Panc1 (cell line): Measurements from ENCODE around the gene SNPH. TPM values are rescaled to one million over a fixed set of nuclear protein-coding genes. Genes with fewer than 3 reads are reported as not detected.

Experiments
- ATAC-seq: fragments of 200-7000 bp; cut with Tn5 transposase; 2 replicates; pipeline ENCODE4 v1.9.1; 2020; ENCODE audit warnings: mild to moderate bottlenecking, moderate library complexity
- BruUV-seq: library from RNA; stranded (reverse); fragments of 400-500 nt; replicated peaks from 2 replicates; lab custom pipeline; 2021; lab: Mats Ljungman, UMichigan
- CTCF ChIA-PET: fragments of 300-600 bp; sonication (Branson Sonifier 250); formaldehyde crosslinking; loops from one replicate; lab custom pipeline; 2022; ENCODE audit warnings: antibody characterized with exemption; lab: Charles Lee
- POLR2A ChIA-PET: fragments of 300-600 bp; sonication (Branson Sonifier 250); formaldehyde crosslinking; loops from one replicate; lab custom pipeline; 2022; ENCODE audit warnings: antibody characterized with exemption; lab: Charles Lee
- DNase-seq: peaks from one replicate; pipeline ENCODE4 v3.0.0-alpha.2; 2010; ENCODE audit warnings: low read depth, low spot score
- H3K27ac ChIP-seq: 2 replicates; pipeline ENCODE4 v1.5.1; 2011; ENCODE audit warnings: mild to moderate bottlenecking, low read length, inconsistent platforms
- H3K27me3 ChIP-seq: fragments of 200-500 bp; sonication (Bioruptor generic); 2 replicates; pipeline ENCODE4 v1.6.0; 2014; ENCODE audit warnings: low read length, inconsistent platforms; ENCODE audit not compliant: control insufficient read depth, insufficient read depth
- H3K36me3 ChIP-seq: fragments of 200-500 bp; sonication (Bioruptor generic); 2 replicates; pipeline ENCODE4 v1.5.1; 2014; ENCODE audit warnings: inconsistent platforms, mild to moderate bottlenecking, low read length, moderate library complexity; ENCODE audit not compliant: control insufficient read depth, insufficient read depth
- H3K4me1 ChIP-seq: 2 replicates; pipeline ENCODE4 v1.5.1; 2011; ENCODE audit warnings: inconsistent platforms, mild to moderate bottlenecking, low read length, moderate library complexity; ENCODE audit not compliant: control insufficient read depth, insufficient read depth
- H3K4me3 ChIP-seq, 2 experiments: 2 replicates each; pipeline ENCODE4 v1.5.1; 2011 to 2012; ENCODE audit warnings: low read depth in 2 of 2, low read length in 2 of 2, mild to moderate bottlenecking in 2 of 2, inconsistent platforms in 1 of 2, moderate library complexity in 1 of 2
- H3K9me3 ChIP-seq: fragments of 200-500 bp; sonication (Bioruptor generic); 2 replicates; pipeline ENCODE4 v1.5.1; 2014; ENCODE audit warnings: low read depth, mild to moderate bottlenecking, inconsistent platforms, low read length, moderate library complexity; ENCODE audit not compliant: control insufficient read depth, insufficient read depth
- CTCF ChIP-seq: fragments of 450-650 bp; IDR thresholded peaks from 2 replicates; pipeline ENCODE4 v1.5.1; 2017; ENCODE audit warnings: mild to moderate bottlenecking
- POLR2AphosphoS5 ChIP-seq: IDR thresholded peaks from 2 replicates; pipeline ENCODE4 v1.6.1; 2012; ENCODE audit warnings: mild to moderate bottlenecking, low read depth, low read length, moderate library complexity
- REST ChIP-seq, 2 experiments: IDR thresholded peaks; 2 replicates each; pipeline ENCODE4 v1.6.1; 2011 to 2012; ENCODE audit warnings: low read depth in 2 of 2, control low read depth in 1 of 2, low read length in 1 of 2, mild to moderate bottlenecking in 1 of 2, moderate library complexity in 1 of 2; ENCODE audit not compliant: insufficient read depth in 1 of 2
- SIN3A ChIP-seq: IDR thresholded peaks from 2 replicates; pipeline ENCODE4 v1.6.1; 2012; ENCODE audit warnings: low read depth, mild to moderate bottlenecking, low read length, moderate library complexity, borderline replicate concordance; ENCODE audit not compliant: insufficient read depth
- TCF7L2 ChIP-seq: IDR thresholded peaks from 2 replicates; pipeline ENCODE4 v1.6.1; 2011; ENCODE audit warnings: mild to moderate bottlenecking, low read depth, low read length, inconsistent platforms
- in situ Hi-C: cut with HindIII; loops from 2 replicates; pipeline ENCODE4 v1.10.0; 2016; ENCODE audit warnings: low sequenced_read_pairs, low pct_unique_long_range_greater_than_20kb
- intact Hi-C: fragments of 100-400 bp; cut with micrococcal nuclease; formaldehyde crosslinking; loops from one replicate; pipeline ENCODE4 v1.10.0; 2022; ENCODE audit not compliant: unreplicated experiment
- total RNA-seq: library from RNA; stranded (reverse); gene quantifications from one replicate; pipeline ENCODE4 v1.2.1, GENCODE V29; 2021; ENCODE audit not compliant: unreplicated experiment

Gene SNPH
- total RNA-seq, 1 experiment from 2014 or later = 6.4 TPM

GRCh38 chr20:1287787-1288569 lies 21.9 kb downstream of the SNPH start:
- Histone ChIP-seq H3K4me3 (no peak overlapping the region), H3K9me3 (no peaks in the 10 kb centered on the region), H3K36me3 (no peaks in the 10 kb centered on the region), H3K27me3 (no peaks in the 10 kb centered on the region), H3K27ac (no peak overlapping the region), H3K4me1 (no peaks in the 10 kb centered on the region)
- POLR2A ChIA-PET = no interaction called here
- in situ Hi-C loops (no loop called here), intact Hi-C loops (no loop called here)
- TF ChIP-seq CTCF = no peak
- no peak for TF ChIP-seq TCF7L2
- TF ChIP-seq POLR2AphosphoS5 = no peak
- TF ChIP-seq SIN3A = no peak
- no peak for TF ChIP-seq REST (IDR thresholded peaks at IDR 0.05; ENCODE audit: insufficient read depth in 1 of 2, low read depth in 2 of 2, low read length in 1 of 2)
- no peak for ATAC-seq
- CTCF ChIA-PET = interaction anchor here (1.1 kb wide), 1 partner anchor 78 kb away, joined by 3 read pairs; no protein-coding TSS in a partner anchor
- no peak for DNase-seq
- no TSS peak for BruUV-seq

GRCh38 chr20:1291191-1291741 lies 25.2 kb downstream of the SNPH start:
- no peak overlapping the region for H3K27ac ChIP-seq
- intact Hi-C loops = no loop called here
- in situ Hi-C loops = no loop called here
- ChIA-PET POLR2A (no interaction called here), CTCF (no interaction called here)
- H3K9me3 ChIP-seq = no peaks in the 10 kb centered on the region
- no peak overlapping the region for H3K4me3 ChIP-seq
- DNase-seq = no peak
- no peaks in the 10 kb centered on the region for H3K36me3 ChIP-seq
- no peaks in the 10 kb centered on the region for H3K27me3 ChIP-seq
- no peaks in the 10 kb centered on the region for H3K4me1 ChIP-seq
- no TSS peak for BruUV-seq
- ATAC-seq = no peak
- TF ChIP-seq TCF7L2 = no peak
- TF ChIP-seq SIN3A = no peak
- no peak for TF ChIP-seq CTCF
- TF ChIP-seq REST (IDR thresholded peaks at IDR 0.05; ENCODE audit: insufficient read depth in 1 of 2, low read depth in 2 of 2, low read length in 1 of 2) = no peak
- no peak for TF ChIP-seq POLR2AphosphoS5
